HepG2 (cell line): ENCODE measurements around the gene DCST2. TPM values are rescaled to one million over a fixed set of nuclear protein-coding genes. Genes with fewer than 3 reads are reported as not detected.

Experiments used
- DBP ChIP-seq: sonication (generic); formaldehyde crosslinking; IDR thresholded peaks from 2 replicates; pipeline ENCODE4 v1.4.0; 2020; ENCODE audit warnings: missing genetic modification reagents; ENCODE audit errors: not compliant biosample characterization
- HMGXB3 ChIP-seq: sonication (generic); formaldehyde crosslinking; IDR thresholded peaks from 2 replicates; pipeline ENCODE4 v1.4.0; 2020; ENCODE audit warnings: missing genetic modification reagents, borderline replicate concordance
- IKZF4 ChIP-seq: sonication (generic); formaldehyde crosslinking; IDR thresholded peaks from 2 replicates; pipeline ENCODE4 v1.5.1; 2020; ENCODE audit warnings: borderline replicate concordance, mild to moderate bottlenecking, low read depth, missing genetic modification reagents; ENCODE audit errors: not compliant biosample characterization
- NBN ChIP-seq: fragments of 450-650 bp; conservative IDR thresholded peaks from 2 replicates; pipeline ENCODE4 v1.6.1; 2017
- RAD21 ChIP-seq: fragments of 450-650 bp; formaldehyde crosslinking; IDR thresholded peaks from 2 replicates; pipeline ENCODE4 v1.5.0; 2020; ENCODE audit warnings: mild to moderate bottlenecking
- RFXAP ChIP-seq: sonication (generic); formaldehyde crosslinking; IDR thresholded peaks from 2 replicates; pipeline ENCODE4 v1.4.0; 2020; ENCODE audit warnings: missing genetic modification reagents, borderline replicate concordance
- ZNF383 ChIP-seq: sonication (generic); formaldehyde crosslinking; IDR thresholded peaks from 2 replicates; pipeline ENCODE4 v1.4.0; 2020; ENCODE audit warnings: missing genetic modification reagents, mild to moderate bottlenecking, borderline replicate concordance
- ZNF543 ChIP-seq: sonication (generic); formaldehyde crosslinking; IDR thresholded peaks from 2 replicates; pipeline ENCODE4 v1.4.0; 2020; ENCODE audit warnings: mild to moderate bottlenecking, missing genetic modification reagents
- polyA plus RNA-seq, 8 experiments: library from polyadenylated mRNA; depleted of rRNA in 3 of 8; stranded (reverse) in 7 of 8; unstranded in 1 of 8; fragments of >200 nt; fragmentation: Illumina TruSeq in 4 of 8; extraction: Trizol in 4 of 8; gene quantifications; 2 replicates each; pipeline versions ENCODE4 v1.2.1 to v1.2.3, GENCODE V29; 2011 to 2016; ENCODE audit warnings: low read depth in 4 of 8, missing spikeins in 1 of 8, mixed read lengths in 1 of 8; ENCODE audit not compliant: insufficient read depth in 1 of 8
- total RNA-seq, 5 experiments: library from RNA; depleted of rRNA; stranded (reverse); fragments of >200 nt; fragmentation: Illumina TruSeq; extraction: Trizol; gene quantifications; 2 replicates each; pipeline ENCODE4 v1.2.3, GENCODE V29; 2016; ENCODE audit warnings: low read depth in 1 of 5
- TF ChIP-seq, protein P1 (sequence below): sonication (generic); formaldehyde crosslinking; IDR thresholded peaks from 2 replicates; pipeline ENCODE4 v1.9.0; 2021; ENCODE audit warnings: missing genetic modification reagents, borderline replicate concordance
- TF ChIP-seq, protein P2 (sequence below): sonication (generic); formaldehyde crosslinking; conservative IDR thresholded peaks from 2 replicates; pipeline ENCODE4 v1.8.0; 2022; ENCODE audit warnings: low read depth, missing genetic modification reagents
- TF ChIP-seq, protein P3 (sequence below): sonication (generic); formaldehyde crosslinking; IDR thresholded peaks from 2 replicates; pipeline ENCODE4 v1.5.1; 2020; ENCODE audit warnings: missing genetic modification reagents, mild to moderate bottlenecking, borderline replicate concordance
- TF ChIP-seq, protein P4 (sequence below): sonication (generic); formaldehyde crosslinking; IDR thresholded peaks from 2 replicates; pipeline ENCODE4 v1.4.0; 2020; ENCODE audit warnings: mild to moderate bottlenecking, missing genetic modification reagents

Gene DCST2
- total and polyA plus RNA-seq, 2 of the 13 experiments (the other 11 are each of a cell fraction or from before 2014, with no cell fraction given) = 0.74 TPM; not detected in 1

DNA sequence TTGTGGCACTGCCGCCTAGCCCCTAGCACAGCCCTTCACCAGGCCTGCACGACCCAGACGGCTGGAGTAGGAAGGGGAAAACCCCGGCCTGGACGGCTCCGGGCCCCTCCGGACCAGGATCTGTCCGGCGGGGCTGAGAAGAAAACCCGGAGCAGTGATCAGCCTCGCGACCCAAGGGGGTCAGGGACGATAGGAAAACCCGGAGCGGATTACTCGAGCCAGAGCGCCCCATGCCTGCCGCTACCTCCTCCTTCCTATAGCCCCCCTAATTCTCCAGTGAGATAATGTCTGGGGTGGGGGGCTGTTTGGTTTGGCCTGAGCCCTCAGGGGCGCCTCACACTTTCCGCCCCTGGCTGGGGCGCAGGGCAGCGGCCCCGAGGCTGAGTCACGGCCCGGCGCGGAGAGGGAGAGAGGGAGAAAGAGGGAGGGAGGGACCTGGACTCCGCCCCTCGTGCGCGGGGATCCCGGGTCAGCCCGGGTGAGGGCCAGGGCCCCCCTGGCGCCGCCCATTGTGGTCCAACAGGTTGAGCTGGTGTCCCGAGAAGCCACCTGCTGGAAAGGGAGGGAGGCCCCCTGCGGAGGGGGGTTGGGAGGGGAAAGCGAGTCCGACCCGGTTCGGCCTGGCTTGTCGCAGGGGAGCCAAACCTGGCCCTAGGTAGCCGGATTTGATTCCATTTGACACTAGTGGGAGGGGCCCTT, 32.7 kb downstream of the DCST2 start (continued):
- TF ChIP-seq ZNF543 (CRISPR knock-in tag) (peak; percentile 87; the same call in 1 of the 2 replicates), HMGXB3 (CRISPR knock-in tag) (no peak; the same call in 1 of the 2 replicates), IKZF4 (CRISPR knock-in tag) (peak; percentile 42), RAD21 (CRISPR knock-in tag) (peak; percentile 56; the same call in 1 of the 2 replicates), ZNF383 (CRISPR knock-in tag) (no peak), DBP (no peak), NBN (no peak), RFXAP (CRISPR knock-in tag) (peak; percentile 25; the same call in 1 of the 2 replicates)
- TF ChIP-seq, protein P1, sequence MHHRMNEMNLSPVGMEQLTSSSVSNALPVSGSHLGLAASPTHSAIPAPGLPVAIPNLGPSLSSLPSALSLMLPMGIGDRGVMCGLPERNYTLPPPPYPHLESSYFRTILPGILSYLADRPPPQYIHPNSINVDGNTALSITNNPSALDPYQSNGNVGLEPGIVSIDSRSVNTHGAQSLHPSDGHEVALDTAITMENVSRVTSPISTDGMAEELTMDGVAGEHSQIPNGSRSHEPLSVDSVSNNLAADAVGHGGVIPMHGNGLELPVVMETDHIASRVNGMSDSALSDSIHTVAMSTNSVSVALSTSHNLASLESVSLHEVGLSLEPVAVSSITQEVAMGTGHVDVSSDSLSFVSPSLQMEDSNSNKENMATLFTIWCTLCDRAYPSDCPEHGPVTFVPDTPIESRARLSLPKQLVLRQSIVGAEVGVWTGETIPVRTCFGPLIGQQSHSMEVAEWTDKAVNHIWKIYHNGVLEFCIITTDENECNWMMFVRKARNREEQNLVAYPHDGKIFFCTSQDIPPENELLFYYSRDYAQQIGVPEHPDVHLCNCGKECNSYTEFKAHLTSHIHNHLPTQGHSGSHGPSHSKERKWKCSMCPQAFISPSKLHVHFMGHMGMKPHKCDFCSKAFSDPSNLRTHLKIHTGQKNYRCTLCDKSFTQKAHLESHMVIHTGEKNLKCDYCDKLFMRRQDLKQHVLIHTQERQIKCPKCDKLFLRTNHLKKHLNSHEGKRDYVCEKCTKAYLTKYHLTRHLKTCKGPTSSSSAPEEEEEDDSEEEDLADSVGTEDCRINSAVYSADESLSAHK (CRISPR knock-in tag) = no peak
- TF ChIP-seq, protein P2, sequence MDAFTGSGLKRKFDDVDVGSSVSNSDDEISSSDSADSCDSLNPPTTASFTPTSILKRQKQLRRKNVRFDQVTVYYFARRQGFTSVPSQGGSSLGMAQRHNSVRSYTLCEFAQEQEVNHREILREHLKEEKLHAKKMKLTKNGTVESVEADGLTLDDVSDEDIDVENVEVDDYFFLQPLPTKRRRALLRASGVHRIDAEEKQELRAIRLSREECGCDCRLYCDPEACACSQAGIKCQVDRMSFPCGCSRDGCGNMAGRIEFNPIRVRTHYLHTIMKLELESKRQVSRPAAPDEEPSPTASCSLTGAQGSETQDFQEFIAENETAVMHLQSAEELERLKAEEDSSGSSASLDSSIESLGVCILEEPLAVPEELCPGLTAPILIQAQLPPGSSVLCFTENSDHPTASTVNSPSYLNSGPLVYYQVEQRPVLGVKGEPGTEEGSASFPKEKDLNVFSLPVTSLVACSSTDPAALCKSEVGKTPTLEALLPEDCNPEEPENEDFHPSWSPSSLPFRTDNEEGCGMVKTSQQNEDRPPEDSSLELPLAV = no peak
- TF ChIP-seq, protein P3, sequence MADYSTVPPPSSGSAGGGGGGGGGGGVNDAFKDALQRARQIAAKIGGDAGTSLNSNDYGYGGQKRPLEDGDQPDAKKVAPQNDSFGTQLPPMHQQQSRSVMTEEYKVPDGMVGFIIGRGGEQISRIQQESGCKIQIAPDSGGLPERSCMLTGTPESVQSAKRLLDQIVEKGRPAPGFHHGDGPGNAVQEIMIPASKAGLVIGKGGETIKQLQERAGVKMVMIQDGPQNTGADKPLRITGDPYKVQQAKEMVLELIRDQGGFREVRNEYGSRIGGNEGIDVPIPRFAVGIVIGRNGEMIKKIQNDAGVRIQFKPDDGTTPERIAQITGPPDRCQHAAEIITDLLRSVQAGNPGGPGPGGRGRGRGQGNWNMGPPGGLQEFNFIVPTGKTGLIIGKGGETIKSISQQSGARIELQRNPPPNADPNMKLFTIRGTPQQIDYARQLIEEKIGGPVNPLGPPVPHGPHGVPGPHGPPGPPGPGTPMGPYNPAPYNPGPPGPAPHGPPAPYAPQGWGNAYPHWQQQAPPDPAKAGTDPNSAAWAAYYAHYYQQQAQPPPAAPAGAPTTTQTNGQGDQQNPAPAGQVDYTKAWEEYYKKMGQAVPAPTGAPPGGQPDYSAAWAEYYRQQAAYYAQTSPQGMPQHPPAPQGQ (CRISPR knock-in tag) = no peak
- TF ChIP-seq, protein P4, sequence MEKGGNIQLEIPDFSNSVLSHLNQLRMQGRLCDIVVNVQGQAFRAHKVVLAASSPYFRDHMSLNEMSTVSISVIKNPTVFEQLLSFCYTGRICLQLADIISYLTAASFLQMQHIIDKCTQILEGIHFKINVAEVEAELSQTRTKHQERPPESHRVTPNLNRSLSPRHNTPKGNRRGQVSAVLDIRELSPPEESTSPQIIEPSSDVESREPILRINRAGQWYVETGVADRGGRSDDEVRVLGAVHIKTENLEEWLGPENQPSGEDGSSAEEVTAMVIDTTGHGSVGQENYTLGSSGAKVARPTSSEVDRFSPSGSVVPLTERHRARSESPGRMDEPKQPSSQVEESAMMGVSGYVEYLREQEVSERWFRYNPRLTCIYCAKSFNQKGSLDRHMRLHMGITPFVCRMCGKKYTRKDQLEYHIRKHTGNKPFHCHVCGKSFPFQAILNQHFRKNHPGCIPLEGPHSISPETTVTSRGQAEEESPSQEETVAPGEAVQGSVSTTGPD = peak; percentile 18; the same call in 1 of the 2 replicates
